ENCODE measurements around the gene PPCDC.

DNA sequence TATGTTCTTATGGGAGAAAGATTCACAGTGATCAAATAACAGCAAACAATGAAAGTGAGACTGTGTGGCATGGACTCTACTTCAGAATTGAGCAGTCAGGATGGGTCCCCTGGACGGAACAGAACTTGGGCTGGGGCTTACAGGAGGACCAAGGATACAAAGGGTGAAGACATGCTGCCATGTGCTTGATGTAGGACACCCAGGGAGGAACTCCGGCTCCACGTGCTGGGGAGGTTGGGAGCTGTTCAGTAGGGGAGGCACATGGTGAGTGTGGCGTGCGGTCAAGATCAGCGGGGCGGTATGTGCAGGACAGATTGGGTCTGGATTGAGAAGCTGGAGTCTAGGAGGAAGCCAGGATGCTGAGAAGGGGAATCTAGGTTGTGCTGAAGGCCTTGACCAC, 32.6 kb downstream of the PPCDC start:
- no peak for TF ChIP-seq FOXM1 (IDR thresholded peaks at IDR 0.05; ENCODE audit: low read depth)
- TF ChIP-seq, protein P1, sequence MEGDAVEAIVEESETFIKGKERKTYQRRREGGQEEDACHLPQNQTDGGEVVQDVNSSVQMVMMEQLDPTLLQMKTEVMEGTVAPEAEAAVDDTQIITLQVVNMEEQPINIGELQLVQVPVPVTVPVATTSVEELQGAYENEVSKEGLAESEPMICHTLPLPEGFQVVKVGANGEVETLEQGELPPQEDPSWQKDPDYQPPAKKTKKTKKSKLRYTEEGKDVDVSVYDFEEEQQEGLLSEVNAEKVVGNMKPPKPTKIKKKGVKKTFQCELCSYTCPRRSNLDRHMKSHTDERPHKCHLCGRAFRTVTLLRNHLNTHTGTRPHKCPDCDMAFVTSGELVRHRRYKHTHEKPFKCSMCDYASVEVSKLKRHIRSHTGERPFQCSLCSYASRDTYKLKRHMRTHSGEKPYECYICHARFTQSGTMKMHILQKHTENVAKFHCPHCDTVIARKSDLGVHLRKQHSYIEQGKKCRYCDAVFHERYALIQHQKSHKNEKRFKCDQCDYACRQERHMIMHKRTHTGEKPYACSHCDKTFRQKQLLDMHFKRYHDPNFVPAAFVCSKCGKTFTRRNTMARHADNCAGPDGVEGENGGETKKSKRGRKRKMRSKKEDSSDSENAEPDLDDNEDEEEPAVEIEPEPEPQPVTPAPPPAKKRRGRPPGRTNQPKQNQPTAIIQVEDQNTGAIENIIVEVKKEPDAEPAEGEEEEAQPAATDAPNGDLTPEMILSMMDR (IDR thresholded peaks at IDR 0.05), result no peak
- no peak for TF ChIP-seq TCF12 (IDR thresholded peaks at IDR 0.05)
- TF ChIP-seq RFX5 (IDR thresholded peaks at IDR 0.05; ENCODE audit: low read length), result no peak
- TF ChIP-seq, protein P2, sequence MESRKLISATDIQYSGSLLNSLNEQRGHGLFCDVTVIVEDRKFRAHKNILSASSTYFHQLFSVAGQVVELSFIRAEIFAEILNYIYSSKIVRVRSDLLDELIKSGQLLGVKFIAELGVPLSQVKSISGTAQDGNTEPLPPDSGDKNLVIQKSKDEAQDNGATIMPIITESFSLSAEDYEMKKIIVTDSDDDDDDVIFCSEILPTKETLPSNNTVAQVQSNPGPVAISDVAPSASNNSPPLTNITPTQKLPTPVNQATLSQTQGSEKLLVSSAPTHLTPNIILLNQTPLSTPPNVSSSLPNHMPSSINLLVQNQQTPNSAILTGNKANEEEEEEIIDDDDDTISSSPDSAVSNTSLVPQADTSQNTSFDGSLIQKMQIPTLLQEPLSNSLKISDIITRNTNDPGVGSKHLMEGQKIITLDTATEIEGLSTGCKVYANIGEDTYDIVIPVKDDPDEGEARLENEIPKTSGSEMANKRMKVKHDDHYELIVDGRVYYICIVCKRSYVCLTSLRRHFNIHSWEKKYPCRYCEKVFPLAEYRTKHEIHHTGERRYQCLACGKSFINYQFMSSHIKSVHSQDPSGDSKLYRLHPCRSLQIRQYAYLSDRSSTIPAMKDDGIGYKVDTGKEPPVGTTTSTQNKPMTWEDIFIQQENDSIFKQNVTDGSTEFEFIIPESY (IDR thresholded peaks at IDR 0.05; ENCODE audit: borderline replicate concordance, low read depth), result no peak
- TF ChIP-seq RXRA (IDR thresholded peaks at IDR 0.05; ENCODE audit: borderline replicate concordance, low read depth), result no peak
